ENCODE results near the gene RYR2. TPM values are rescaled to one million over a fixed set of nuclear protein-coding genes. Genes with fewer than 3 reads are reported as not detected.

The RYR2 gene
- total RNA-seq, 2 donors from 2014 or later, result 59.0 to 75.9 TPM

DNA sequence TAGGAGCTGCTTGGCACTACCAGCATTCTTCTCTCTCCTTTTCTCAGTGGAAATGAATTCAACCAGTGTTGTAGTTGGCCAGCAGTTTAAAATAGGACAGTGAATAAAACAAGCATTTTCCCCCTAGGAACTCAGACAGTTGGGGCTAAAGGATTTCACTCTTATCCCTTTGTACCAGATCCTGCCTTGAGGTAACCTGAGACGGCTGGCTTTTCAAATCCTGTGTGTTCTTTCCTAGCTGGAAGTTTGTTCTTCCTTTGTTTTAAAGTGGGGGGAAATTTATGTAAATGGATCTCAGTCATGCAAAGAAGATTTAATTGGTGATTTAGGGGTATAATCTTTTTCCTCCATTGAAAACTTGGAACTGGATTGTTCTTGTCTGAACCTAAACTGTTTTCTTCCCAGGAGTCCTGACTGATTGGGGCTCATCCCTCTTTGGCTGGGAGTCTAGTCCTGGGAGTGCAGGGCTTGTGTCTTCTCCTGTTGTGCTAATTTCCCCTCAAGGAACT is 825.5 kb downstream of the RYR2 start:
- TF ChIP-seq, protein P1, sequence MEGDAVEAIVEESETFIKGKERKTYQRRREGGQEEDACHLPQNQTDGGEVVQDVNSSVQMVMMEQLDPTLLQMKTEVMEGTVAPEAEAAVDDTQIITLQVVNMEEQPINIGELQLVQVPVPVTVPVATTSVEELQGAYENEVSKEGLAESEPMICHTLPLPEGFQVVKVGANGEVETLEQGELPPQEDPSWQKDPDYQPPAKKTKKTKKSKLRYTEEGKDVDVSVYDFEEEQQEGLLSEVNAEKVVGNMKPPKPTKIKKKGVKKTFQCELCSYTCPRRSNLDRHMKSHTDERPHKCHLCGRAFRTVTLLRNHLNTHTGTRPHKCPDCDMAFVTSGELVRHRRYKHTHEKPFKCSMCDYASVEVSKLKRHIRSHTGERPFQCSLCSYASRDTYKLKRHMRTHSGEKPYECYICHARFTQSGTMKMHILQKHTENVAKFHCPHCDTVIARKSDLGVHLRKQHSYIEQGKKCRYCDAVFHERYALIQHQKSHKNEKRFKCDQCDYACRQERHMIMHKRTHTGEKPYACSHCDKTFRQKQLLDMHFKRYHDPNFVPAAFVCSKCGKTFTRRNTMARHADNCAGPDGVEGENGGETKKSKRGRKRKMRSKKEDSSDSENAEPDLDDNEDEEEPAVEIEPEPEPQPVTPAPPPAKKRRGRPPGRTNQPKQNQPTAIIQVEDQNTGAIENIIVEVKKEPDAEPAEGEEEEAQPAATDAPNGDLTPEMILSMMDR (IDR thresholded peaks at IDR 0.05), result no peak
- Histone ChIP-seq H3K27ac (no peak overlapping the region), H3K27me3 (replicated peaks; ENCODE audit: insufficient read depth) (no peaks in the 10 kb centered on the region), H3K4me3 (no peak overlapping the region), H3K9me3 (no peaks in the 10 kb centered on the region), H3K36me3 (no peaks in the 10 kb centered on the region), H3K4me1 (ENCODE audit: control insufficient read depth in 1 of 2, low read depth in 2 of 2) (peaks cover 0 to 8% of the 10 kb centered on the region in 2 donors)
- ATAC-seq (ENCODE audit: insufficient number of reproducible peaks, low FRiP score, low read depth) (no peak), DNase-seq (ENCODE audit: low spot score) (no peak)

DNA sequence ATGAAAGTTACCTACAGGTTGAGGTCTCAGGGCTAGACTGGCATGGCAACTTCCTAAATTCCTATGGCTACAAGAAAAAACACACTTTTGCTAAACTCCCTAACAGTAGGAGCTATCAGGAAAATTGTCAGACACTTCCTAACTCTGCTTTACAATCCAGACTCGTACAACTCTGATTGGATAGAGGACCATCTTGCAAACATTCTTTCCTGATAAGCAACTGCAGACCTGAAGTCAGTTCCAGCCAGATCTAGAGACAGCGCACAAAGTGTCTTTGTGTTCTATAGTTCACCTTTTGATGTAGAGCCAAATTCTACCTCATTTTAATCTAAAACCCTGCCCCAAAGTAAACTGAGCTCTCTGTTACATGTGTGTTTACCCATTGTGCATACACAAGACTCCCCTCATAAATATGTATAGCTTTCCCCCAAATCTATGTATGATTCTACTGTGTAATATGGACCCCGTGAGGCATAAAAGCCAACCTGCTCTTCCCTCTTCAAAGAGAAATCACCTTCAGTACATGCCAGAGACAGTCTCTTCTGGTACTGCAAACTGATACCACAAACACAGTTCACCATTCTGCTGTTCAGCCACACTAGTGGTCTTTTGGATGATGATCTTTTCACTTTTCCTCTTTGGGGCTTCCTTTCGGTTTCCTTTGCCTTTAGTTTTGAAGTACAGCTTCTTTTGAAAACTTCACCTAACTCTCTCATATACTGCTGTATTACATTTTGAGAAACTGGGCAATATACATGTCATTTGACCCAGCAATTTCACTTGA is 827.0 kb downstream of the RYR2 start:
- ATAC-seq (ENCODE audit: insufficient number of reproducible peaks, low FRiP score, low read depth) (no peak), DNase-seq (ENCODE audit: low spot score) (no peak)
- H3K4me3 ChIP-seq, result no peak overlapping the region
- H3K27ac ChIP-seq, result no peak overlapping the region
- TF ChIP-seq, protein P1 (IDR thresholded peaks at IDR 0.05), result no peak
- no peaks in the 10 kb centered on the region for H3K9me3 ChIP-seq
- no peaks in the 10 kb centered on the region for H3K36me3 ChIP-seq
- H3K27me3 ChIP-seq (replicated peaks; ENCODE audit: insufficient read depth), result no peaks in the 10 kb centered on the region
- peaks cover 0 to 6% of the 10 kb centered on the region in 2 donors for H3K4me1 ChIP-seq (ENCODE audit: control insufficient read depth in 1 of 2, low read depth in 2 of 2)

DNA sequence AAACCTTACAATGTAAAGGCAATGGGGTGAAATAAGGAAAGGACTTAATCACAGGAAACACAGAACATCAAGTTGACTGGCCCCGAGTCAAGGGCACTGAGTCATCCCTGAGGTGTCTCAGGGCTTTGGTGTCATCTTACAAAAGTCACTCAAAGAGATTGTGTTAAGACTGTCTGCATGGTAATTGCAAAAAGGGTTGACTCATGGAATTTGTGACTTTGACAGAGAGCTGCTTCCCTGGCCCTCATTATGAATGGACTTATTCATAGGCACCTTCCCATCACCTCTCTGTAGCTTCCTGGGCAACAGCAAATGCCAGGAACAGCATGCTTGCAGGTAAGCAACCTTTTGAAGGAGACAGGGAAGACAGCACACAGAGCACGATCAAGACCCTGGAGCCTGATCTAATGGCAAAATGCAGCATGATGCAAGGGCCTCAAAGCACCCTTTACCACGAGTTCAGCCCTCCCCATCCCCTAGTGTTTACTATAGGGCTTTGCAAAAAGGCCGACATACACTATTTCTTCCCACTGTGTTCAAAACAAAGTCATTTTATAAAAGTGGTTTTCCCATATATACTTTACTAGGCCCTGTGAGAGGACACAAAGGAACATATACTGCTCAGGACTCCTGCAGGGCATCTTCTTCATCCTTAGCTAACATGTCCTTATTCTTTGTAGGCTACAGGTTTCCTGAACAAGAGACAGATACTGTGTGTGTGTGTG is 831.7 kb downstream of the RYR2 start:
- DNase-seq (ENCODE audit: low spot score) (no peak), ATAC-seq (ENCODE audit: insufficient number of reproducible peaks, low FRiP score, low read depth) (no peak)
- Histone ChIP-seq H3K36me3 (no peaks in the 10 kb centered on the region), H3K9me3 (no peaks in the 10 kb centered on the region), H3K4me3 (no peak overlapping the region), H3K27me3 (replicated peaks; ENCODE audit: insufficient read depth) (no peaks in the 10 kb centered on the region), H3K27ac (no peak overlapping the region), H3K4me1 (ENCODE audit: control insufficient read depth in 1 of 2, low read depth in 2 of 2) (peaks cover 0 to 7% of the 10 kb centered on the region in 2 donors)
- TF ChIP-seq, protein P1 (IDR thresholded peaks at IDR 0.05), result no peak

DNA sequence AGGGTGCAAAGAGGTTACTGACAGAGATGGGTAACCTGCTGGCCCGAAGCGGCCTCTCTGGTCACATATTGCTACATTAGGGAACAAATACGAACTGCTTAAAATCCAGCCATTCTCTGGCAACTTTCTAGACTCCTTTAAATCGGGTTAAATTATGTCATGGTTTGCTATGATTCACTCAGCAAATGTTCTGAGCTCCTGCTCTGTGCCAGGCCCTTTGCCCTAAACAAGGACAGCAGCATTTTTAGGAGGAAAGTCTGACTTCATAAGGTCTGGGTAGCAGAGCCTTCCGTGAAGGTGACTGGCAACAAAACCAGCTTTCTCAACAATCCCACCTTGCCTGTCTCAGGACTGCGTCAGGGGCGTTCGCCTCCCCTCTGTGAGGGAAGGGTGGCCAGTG is 833.3 kb downstream of the RYR2 start:
- DNase-seq (ENCODE audit: low spot score), result no peak
- H3K9me3 ChIP-seq, result no peaks in the 10 kb centered on the region
- TF ChIP-seq, protein P1 (IDR thresholded peaks at IDR 0.05), result no peak
- H3K27ac ChIP-seq, result no peak overlapping the region
- H3K4me1 ChIP-seq (ENCODE audit: control insufficient read depth in 1 of 2, low read depth in 2 of 2), result peaks cover 0 to 7% of the 10 kb centered on the region in 2 donors
- no peaks in the 10 kb centered on the region for H3K27me3 ChIP-seq (replicated peaks; ENCODE audit: insufficient read depth)
- no peak overlapping the region for H3K4me3 ChIP-seq
- H3K36me3 ChIP-seq, result no peaks in the 10 kb centered on the region
- ATAC-seq (ENCODE audit: insufficient number of reproducible peaks, low FRiP score, low read depth), result no peak

DNA sequence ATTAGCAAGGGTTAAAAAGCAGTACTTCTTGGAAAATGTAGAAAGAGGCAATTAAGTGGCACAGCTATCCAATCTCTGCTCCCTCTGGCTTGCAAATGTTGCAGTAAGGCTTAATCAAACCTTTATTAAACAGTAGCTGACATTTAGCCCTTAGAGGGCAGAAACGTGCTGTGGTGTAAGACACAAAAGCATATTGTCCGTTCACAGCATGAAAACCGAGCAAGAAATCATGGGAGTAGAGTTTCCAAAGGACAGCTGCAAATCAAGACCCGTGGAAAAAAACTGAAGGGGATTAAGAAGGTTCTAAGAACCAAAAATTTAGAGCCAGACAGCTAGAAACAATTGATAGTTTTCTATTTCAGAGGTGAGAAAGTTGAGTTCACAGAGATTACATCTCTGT is 835.6 kb downstream of the RYR2 start:
- DNase-seq (ENCODE audit: low spot score), result no peak
- no peak overlapping the region for H3K27ac ChIP-seq
- H3K4me1 ChIP-seq (ENCODE audit: control insufficient read depth in 1 of 2, low read depth in 2 of 2), result peaks cover 0 to 7% of the 10 kb centered on the region in 2 donors
- no peak overlapping the region for H3K4me3 ChIP-seq
- no peaks in the 10 kb centered on the region for H3K9me3 ChIP-seq
- TF ChIP-seq, protein P1 (IDR thresholded peaks at IDR 0.05), result no peak
- ATAC-seq (ENCODE audit: insufficient number of reproducible peaks, low FRiP score, low read depth), result no peak
- H3K27me3 ChIP-seq (replicated peaks; ENCODE audit: insufficient read depth), result no peaks in the 10 kb centered on the region
- no peaks in the 10 kb centered on the region for H3K36me3 ChIP-seq
